HEK293T (cell line): ENCODE measurements around the gene C2CD2.

ENCODE experiments used
- FOXK2 ChIP-seq: fragments of 450-650 bp; IDR thresholded peaks from 2 replicates; pipeline ENCODE4 v1.6.1; 2016; ENCODE audit warnings: mild to moderate bottlenecking
- FOXM1 ChIP-seq: fragments of 450-650 bp; IDR thresholded peaks from 2 replicates; pipeline ENCODE4 v1.6.1; 2017; ENCODE audit warnings: mild to moderate bottlenecking, borderline replicate concordance
- NFRKB ChIP-seq: fragments of 450-650 bp; IDR thresholded peaks from 2 replicates; pipeline ENCODE4 v1.6.1; 2016; ENCODE audit warnings: mild to moderate bottlenecking, moderate library complexity
- PKNOX1 ChIP-seq: fragments of 450-650 bp; IDR thresholded peaks from 2 replicates; pipeline ENCODE4 v1.6.1; 2016
- SP1 ChIP-seq: fragments of 450-650 bp; IDR thresholded peaks from 2 replicates; pipeline ENCODE4 v1.6.1; 2017
- TARDBP ChIP-seq: fragments of 450-650 bp; IDR thresholded peaks from 2 replicates; pipeline ENCODE4 v1.6.1; 2016

GRCh38 chr21:42000908-42001307, 47.1 kb upstream of the C2CD2 start:
- TF ChIP-seq SP1, result no peak
- TF ChIP-seq FOXK2, result no peak
- TF ChIP-seq PKNOX1, result no peak
- TF ChIP-seq TARDBP, result no peak
- TF ChIP-seq NFRKB, result no peak
- TF ChIP-seq FOXM1, result no peak
